RWPE2 (cell line): ENCODE data around the gene FBXO41.

Experiments
- ATAC-seq: fragments of 200-7000 bp; cut with Tn5 transposase; 3 replicates; pipeline ENCODE4 v1.9.1; 2021; ENCODE audit warnings: low read depth
- DNase-seq: peaks from one replicate; pipeline ENCODE4 v3.0.0-alpha.2; 2020; ENCODE audit warnings: low spot score
- H3K27ac ChIP-seq: fragments of 450-650 bp; 2 replicates; pipeline ENCODE4 v1.5.1; 2017; ENCODE audit warnings: mild to moderate bottlenecking; ENCODE audit not compliant: poor library complexity, severe bottlenecking
- H3K27me3 ChIP-seq: fragments of 250-450 bp; sonication (Bioruptor Pico); 2 replicates; pipeline ENCODE4 v1.5.1; 2021; ENCODE audit warnings: mild to moderate bottlenecking, moderate library complexity; ENCODE audit not compliant: insufficient read depth, poor library complexity, severe bottlenecking
- H3K36me3 ChIP-seq: fragments of 250-450 bp; sonication (Bioruptor Pico); 2 replicates; pipeline ENCODE4 v1.5.1; 2020; ENCODE audit warnings: low read depth, mild to moderate bottlenecking, moderate library complexity
- H3K4me1 ChIP-seq: fragments of 250-450 bp; sonication (Bioruptor Pico); 2 replicates; pipeline ENCODE4 v1.5.1; 2021; ENCODE audit warnings: mild to moderate bottlenecking, moderate library complexity; ENCODE audit not compliant: insufficient read depth, poor library complexity, severe bottlenecking
- H3K4me3 ChIP-seq: fragments of 250-450 bp; sonication (Bioruptor Pico); 2 replicates; pipeline ENCODE4 v1.5.1; 2021; ENCODE audit warnings: mild to moderate bottlenecking, moderate library complexity; ENCODE audit not compliant: severe bottlenecking
- H3K9me3 ChIP-seq: fragments of 250-450 bp; sonication (Bioruptor Pico); 2 replicates; pipeline ENCODE4 v1.5.1; 2021; ENCODE audit warnings: mild to moderate bottlenecking, moderate library complexity; ENCODE audit not compliant: severe bottlenecking
- TF ChIP-seq, protein P1 (sequence below): fragments of 450-650 bp; IDR thresholded peaks from one replicate; pipeline ENCODE4 v1.5.1; 2017; ENCODE audit warnings: mild to moderate bottlenecking, moderate library complexity; ENCODE audit not compliant: poor library complexity, severe bottlenecking

FBXO41 gene

GRCh38 chr2:73215254-73215653 is 69.0 kb downstream of the FBXO41 start:
- H3K4me3 ChIP-seq: peak overlapping the region; percentile 95
- 0 out of 2 replicates have a peak, but pooled peaks cover 6% of the 10 kb centered on the region for H3K36me3 ChIP-seq
- H3K4me1 ChIP-seq: peaks cover 7% of the 10 kb centered on the region
- ATAC-seq: no peak
- no peaks in the 10 kb centered on the region for H3K27me3 ChIP-seq
- TF ChIP-seq, protein P1, sequence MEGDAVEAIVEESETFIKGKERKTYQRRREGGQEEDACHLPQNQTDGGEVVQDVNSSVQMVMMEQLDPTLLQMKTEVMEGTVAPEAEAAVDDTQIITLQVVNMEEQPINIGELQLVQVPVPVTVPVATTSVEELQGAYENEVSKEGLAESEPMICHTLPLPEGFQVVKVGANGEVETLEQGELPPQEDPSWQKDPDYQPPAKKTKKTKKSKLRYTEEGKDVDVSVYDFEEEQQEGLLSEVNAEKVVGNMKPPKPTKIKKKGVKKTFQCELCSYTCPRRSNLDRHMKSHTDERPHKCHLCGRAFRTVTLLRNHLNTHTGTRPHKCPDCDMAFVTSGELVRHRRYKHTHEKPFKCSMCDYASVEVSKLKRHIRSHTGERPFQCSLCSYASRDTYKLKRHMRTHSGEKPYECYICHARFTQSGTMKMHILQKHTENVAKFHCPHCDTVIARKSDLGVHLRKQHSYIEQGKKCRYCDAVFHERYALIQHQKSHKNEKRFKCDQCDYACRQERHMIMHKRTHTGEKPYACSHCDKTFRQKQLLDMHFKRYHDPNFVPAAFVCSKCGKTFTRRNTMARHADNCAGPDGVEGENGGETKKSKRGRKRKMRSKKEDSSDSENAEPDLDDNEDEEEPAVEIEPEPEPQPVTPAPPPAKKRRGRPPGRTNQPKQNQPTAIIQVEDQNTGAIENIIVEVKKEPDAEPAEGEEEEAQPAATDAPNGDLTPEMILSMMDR: no peak
- no peak overlapping the region for H3K27ac ChIP-seq
- H3K9me3 ChIP-seq: no peaks in the 10 kb centered on the region
- no peak for DNase-seq

- ATAC-seq: peak; percentile 72
Measured at GRCh38 chr2:73214120-73215035, 69.9 kb downstream of the FBXO41 start, which contains the start of gene SMYD5. TSS of gene SMYD5 (plus strand) at chr2:73214245. CDS start at chr2:73214267, 22 bp downstream.

GRCh38 chr2:73212448-73213176 is 71.7 kb downstream of the FBXO41 start:
- Histone ChIP-seq H3K27me3 (no peaks in the 10 kb centered on the region), H3K27ac (no peak overlapping the region), H3K36me3 (no peaks in the 10 kb centered on the region), H3K4me3 (no peak overlapping the region), H3K4me1 (peaks cover 6% of the 10 kb centered on the region), H3K9me3 (no peaks in the 10 kb centered on the region)
- ATAC-seq: peak; percentile 83
- TF ChIP-seq, protein P1: peak; percentile 91
- no peak for DNase-seq

More at GRCh38 chr2:73214120-73215035, 69.9 kb downstream of the FBXO41 start, which contains the start of gene SMYD5:
- Histone ChIP-seq H3K4me3 (peak within 1 kb of the TSS; percentile 95), H3K27ac (peak within 1 kb of the TSS; percentile 35), H3K9me3 (no peaks in the 10 kb centered on the region), H3K36me3 (0 out of 2 replicates have a peak, but pooled peaks cover 5% of the 10 kb centered on the region), H3K4me1 (peaks cover 7% of the 10 kb centered on the region), H3K27me3 (no peaks in the 10 kb centered on the region)
- peak; percentile 76 for DNase-seq
- TF ChIP-seq, protein P1: no peak

- TF ChIP-seq, protein P1: no peak
- Histone ChIP-seq H3K4me1 (peaks cover under 1% of the 10 kb centered on the region), H3K4me3 (no peak overlapping the region), H3K27ac (no peak overlapping the region), H3K27me3 (no peaks in the 10 kb centered on the region), H3K36me3 (no peaks in the 10 kb centered on the region), H3K9me3 (no peaks in the 10 kb centered on the region)
- DNase-seq (no peak), ATAC-seq (no peak)
Measured at GRCh38 chr2:73212098-73212447, 72.2 kb downstream of the FBXO41 start.
